OCI-LY1 (cell line): ENCODE measurements around the gene SERPIND1.

Experiments used
- CTCF ChIP-seq: fragments of 200-600 bp; sonication (generic), shearing (Covaris generic); IDR thresholded peaks from 2 replicates; pipeline ENCODE4 v1.5.1; 2017; ENCODE audit warnings: mild to moderate bottlenecking, antibody characterized with exemption, low read length, moderate library complexity, mixed read lengths
- EZH2 ChIP-seq: fragments of 200-600 bp; sonication (generic), shearing (Covaris generic); IDR thresholded peaks from 2 replicates; pipeline ENCODE4 v1.8.0; 2017; ENCODE audit warnings: borderline replicate concordance, mixed run types, mild to moderate bottlenecking, antibody characterized with exemption, low read length, moderate library complexity, mixed read lengths

GRCh38 chr22:20745119-20745518 lies 28.8 kb upstream of the SERPIND1 start:
- TF ChIP-seq CTCF, result no peak
- no peak for TF ChIP-seq EZH2
